Adrenal gland (tissue), 12 donors: Measurements from ENCODE around the gene HCN3. TPM values are rescaled to one million over a fixed set of nuclear protein-coding genes. Genes with fewer than 3 reads are reported as not detected.

Experiments
- DNase-seq, 7 donors: peaks; one replicate each; pipeline ENCODE4 v3.0.0-alpha.2; 2019 to 2020
- H3K27ac ChIP-seq, 5 donors: fragments of 200-600 bp; sonication (generic) in 4 of 5; 1 replicate in 3 of 5; 2 replicates in 2 of 5; pipeline versions ENCODE4 v1.5.1 to v1.8.0; 2016 to 2020; ENCODE audit warnings: mild to moderate bottlenecking in 1 of 5
- H3K27me3 ChIP-seq: fragments of 200-600 bp; 2 replicates; pipeline ENCODE4 v1.8.0; 2021
- H3K36me3 ChIP-seq, 2 donors: fragments of 200-600 bp; replicated peaks in 1 of 2; 1 replicate in 1 of 2; 2 replicates in 1 of 2; pipeline versions ENCODE4 v1.5.1 to v1.8.0; 2018 to 2022
- H3K4me1 ChIP-seq, 2 donors: fragments of 200-600 bp; replicated peaks in 1 of 2; 1 replicate in 1 of 2; 2 replicates in 1 of 2; pipeline versions ENCODE4 v1.5.1 to v1.8.0; 2018 to 2021
- H3K4me3 ChIP-seq, 4 donors: fragments of 200-600 bp; sonication (generic) in 3 of 4; one replicate each; pipeline ENCODE4 v1.5.1; 2016 to 2018
- H3K9me3 ChIP-seq, 3 donors: fragments of 200-600 bp; sonication (generic) in 1 of 3; replicated peaks in 1 of 3; 1 replicate in 2 of 3; 2 replicates in 1 of 3; pipeline versions ENCODE4 v1.5.1 to v1.8.0; 2016 to 2021
- CTCF ChIP-seq, 6 experiments: fragments of 450-650 bp in 4 of 6; fragments of 200-600 bp in 2 of 6; sonication (generic) in 1 of 6; IDR thresholded peaks; 1 replicate in 5 of 6; 2 replicates in 1 of 6; pipeline versions ENCODE4 v1.5.1 to v1.8.0; 2016 to 2021; ENCODE audit warnings: antibody characterized with exemption in 6 of 6, mild to moderate bottlenecking in 2 of 6, moderate library complexity in 1 of 6
- POLR2A ChIP-seq, 2 donors: fragments of 450-650 bp; IDR thresholded peaks; one replicate each; pipeline ENCODE4 v1.6.1; 2017; ENCODE audit warnings: antibody characterized with exemption in 2 of 2, mild to moderate bottlenecking in 2 of 2, moderate library complexity in 1 of 2
- WGBS, 4 donors: extraction: QIAGEN DNeasy Blood & Tissue Kit in 2 of 4; methylation state at CpG; one replicate each; pipeline versions ENCODE4 v1.1.5 to v1.1.7; 2013 to 2017; 5-methylcytosine and 5-hydroxymethylcytosine counted together
- intact Hi-C, 2 donors: fragments of 100-400 bp; cut with DNase I; formaldehyde crosslinking; loops; one replicate each; pipeline versions ENCODE4 v1.14.1 to v1.15.0; 2022 to 2023
- polyA plus RNA-seq, 3 donors: library from polyadenylated mRNA; stranded (reverse); fragments of 200-250 nt in 2 of 3; fragments of 350-450 nt in 1 of 3; fragmentation: Illumina TruSeq in 1 of 3; extraction: RNeasy Lipid Tissue Mini Kit (QIAGEN cat#74804) in 1 of 3; gene quantifications; one replicate each; pipeline ENCODE4 v1.2.3, GENCODE V29; 2013 to 2014
- total RNA-seq, 9 donors: library from RNA; depleted of rRNA in 4 of 9; stranded (reverse); fragments of >200 nt in 4 of 9; fragments of 120-200 nt in 1 of 9; fragmentation: NEBNext Ultra II Directional in 1 of 9; extraction: Animal tissue kit (Norgen Biotek cat#: 25700) in 1 of 9; gene quantifications; one replicate each; pipeline versions ENCODE4 v1.1.0 to v1.2.4, GENCODE V29; 2013 to 2023
- donor health status: healthy with polysubstance abuse.
- donor health status: Bipolar disorder and iron deficiency.
- donor health status: DM: yes; HTN: yes; CAD: no.
- donor health status: DM: no; HTN: no; CAD: no.
- donor health status: DM: no; HTN: no; CAD: no.
- donor health status: DM: yes; HTN: yes; CAD: no.

HCN3 gene
- total and polyA plus RNA-seq, 12 donors, result 1.0 to 14.5 (median 3.7) TPM

GRCh38 chr1:155263067-155263466 lies 14.2 kb upstream of the HCN3 start:
- Histone ChIP-seq H3K4me3 (no peak overlapping the region), H3K27ac (peak overlapping the region in 2 of 5 donors; percentile 12 to 80), H3K9me3 (no peaks in the 10 kb centered on the region), H3K4me1 (peaks cover 13 to 16% of the 10 kb centered on the region in 2 donors), H3K36me3 (peaks cover 0 to 76% of the 10 kb centered on the region in 2 donors), H3K27me3 (no peaks in the 10 kb centered on the region)
- intact Hi-C loops, result loop anchor here in 1 of 2 donors (5.0 kb wide), 1 partner anchor 44 kb away; the partner anchor contains the start of gene FDPS
- no peak for DNase-seq
- 79 to 81% (median 80%) methylated on average over 10 to 11 of the region's 11 CpGs for WGBS, 4 donors
- TF ChIP-seq POLR2A (IDR thresholded peaks at IDR 0.05) (no peak), CTCF (IDR thresholded peaks at IDR 0.05) (no peak)

- intact Hi-C loops, result no loop called here
- no peaks in the 10 kb centered on the region for H3K27me3 ChIP-seq
- no peaks in the 10 kb centered on the region for H3K9me3 ChIP-seq
- H3K4me3 ChIP-seq, result no peak overlapping the region
- H3K36me3 ChIP-seq, result peaks cover 0 to 87% of the 10 kb centered on the region in 2 donors
- TF ChIP-seq CTCF (IDR thresholded peaks at IDR 0.05), result no peak
- TF ChIP-seq POLR2A (IDR thresholded peaks at IDR 0.05), result no peak
- H3K4me1 ChIP-seq, result peaks cover 5 to 7% of the 10 kb centered on the region in 2 donors
- DNase-seq, result no peak
- no peak overlapping the region for H3K27ac ChIP-seq
- WGBS, 4 donors, result 72 to 79% (median 76%) methylated on average over 6 of the region's 6 CpGs
Measured at GRCh38 chr1:155266553-155266952, 10.7 kb upstream of the HCN3 start.

GRCh38 chr1:155267373-155267772 lies 9.9 kb upstream of the HCN3 start:
- no peak overlapping the region for H3K27ac ChIP-seq
- H3K27me3 ChIP-seq, result no peaks in the 10 kb centered on the region
- peaks cover 10 to 12% of the 10 kb centered on the region in 2 donors for H3K4me1 ChIP-seq
- DNase-seq, result no peak
- intact Hi-C loops, result no loop called here
- H3K9me3 ChIP-seq, result no peaks in the 10 kb centered on the region
- H3K4me3 ChIP-seq, result no peak overlapping the region
- 92 to 100% (median 95%) methylated on average over 2 of the region's 2 CpGs for WGBS, 4 donors
- peaks cover 0 to 89% of the 10 kb centered on the region in 2 donors for H3K36me3 ChIP-seq
- TF ChIP-seq POLR2A (IDR thresholded peaks at IDR 0.05), result no peak
- TF ChIP-seq CTCF (IDR thresholded peaks at IDR 0.05), result no peak

GRCh38 chr1:155268630-155269029 lies 8.6 kb upstream of the HCN3 start:
- peaks cover 0 to 79% of the 10 kb centered on the region in 2 donors for H3K36me3 ChIP-seq
- no peak overlapping the region for H3K27ac ChIP-seq
- no peaks in the 10 kb centered on the region for H3K27me3 ChIP-seq
- no peak overlapping the region for H3K4me3 ChIP-seq
- intact Hi-C loops, result no loop called here
- H3K4me1 ChIP-seq, result peaks cover 10 to 12% of the 10 kb centered on the region in 2 donors
- TF ChIP-seq POLR2A (IDR thresholded peaks at IDR 0.05), result no peak
- TF ChIP-seq CTCF (IDR thresholded peaks at IDR 0.05), result no peak
- H3K9me3 ChIP-seq, result no peaks in the 10 kb centered on the region
- no peak for DNase-seq
- 88 to 91% (median 89%) methylated on average over 14 to 21 of the region's 21 CpGs for WGBS, 4 donors
